H9 (cell line): ENCODE measurements around the gene KIAA1671. TPM values are rescaled to one million over a fixed set of nuclear protein-coding genes. Genes with fewer than 3 reads are reported as not detected.

Experiments
- DNase-seq: peaks from one replicate; pipeline ENCODE4 v3.0.0-alpha.2; 2017
- H2AFZ ChIP-seq: one replicate; pipeline ENCODE4 v1.6.1; 2013; ENCODE audit warnings: mild to moderate bottlenecking, low read length, control low read depth, moderate library complexity
- H2AK5ac ChIP-seq: 2 replicates; pipeline ENCODE4 v1.6.1; 2013; ENCODE audit warnings: low read length, control low read depth, mixed read lengths; ENCODE audit not compliant: insufficient read length
- H2BK120ac ChIP-seq: one replicate; pipeline ENCODE4 v1.6.1; 2013; ENCODE audit warnings: low read depth, mild to moderate bottlenecking, low read length, control low read depth, inconsistent platforms; ENCODE audit not compliant: poor library complexity, severe bottlenecking
- H2BK12ac ChIP-seq: 2 replicates; pipeline ENCODE4 v1.6.1; 2013; ENCODE audit warnings: low read length, control low read depth, mixed read lengths, low read depth; ENCODE audit not compliant: insufficient read length
- H2BK15ac ChIP-seq: 2 replicates; pipeline ENCODE4 v1.6.1; 2013; ENCODE audit warnings: low read depth, low read length, control low read depth
- H2BK20ac ChIP-seq: one replicate; pipeline ENCODE4 v1.6.1; 2013; ENCODE audit warnings: low read depth, mild to moderate bottlenecking, low read length, control low read depth, inconsistent platforms; ENCODE audit not compliant: poor library complexity, severe bottlenecking
- H2BK5ac ChIP-seq: 2 replicates; pipeline ENCODE4 v1.6.1; 2013; ENCODE audit warnings: low read length, control low read depth, mixed read lengths; ENCODE audit not compliant: insufficient read length
- H3K14ac ChIP-seq: 2 replicates; pipeline ENCODE4 v1.6.1; 2013; ENCODE audit warnings: low read length, control low read depth; ENCODE audit not compliant: insufficient read depth
- H3K18ac ChIP-seq: 2 replicates; pipeline ENCODE4 v1.6.1; 2013; ENCODE audit warnings: low read depth, mild to moderate bottlenecking, mixed read lengths, low read length, control low read depth; ENCODE audit not compliant: insufficient read length
- H3K23ac ChIP-seq: 2 replicates; pipeline ENCODE4 v1.6.1; 2013; ENCODE audit warnings: low read length, control low read depth, mixed read lengths, low read depth; ENCODE audit not compliant: insufficient read length
- H3K23me2 ChIP-seq: 2 replicates; pipeline ENCODE4 v1.6.1; 2013; ENCODE audit warnings: low read depth, mild to moderate bottlenecking, mixed read lengths, low read length, control low read depth; ENCODE audit not compliant: insufficient read length, poor library complexity, severe bottlenecking
- H3K27ac ChIP-seq: 2 replicates; pipeline ENCODE4 v1.5.1; 2013; ENCODE audit warnings: low read length, control low read depth, mixed read lengths, low read depth; ENCODE audit not compliant: insufficient read length
- H3K27me3 ChIP-seq: 2 replicates; pipeline ENCODE4 v1.6.1; 2013; ENCODE audit warnings: low read length, control low read depth, inconsistent platforms; ENCODE audit not compliant: insufficient read depth
- H3K4ac ChIP-seq: 2 replicates; pipeline ENCODE4 v1.6.1; 2013; ENCODE audit warnings: low read depth, mild to moderate bottlenecking, control low read depth, inconsistent platforms, low read length, moderate library complexity
- H3K4me1 ChIP-seq: 2 replicates; pipeline ENCODE4 v1.6.1; 2013; ENCODE audit warnings: low read length, control low read depth, inconsistent platforms; ENCODE audit not compliant: insufficient read depth
- H3K4me2 ChIP-seq: 2 replicates; pipeline ENCODE4 v1.6.1; 2013; ENCODE audit warnings: low read length, control low read depth, mixed read lengths; ENCODE audit not compliant: insufficient read length, insufficient read depth
- H3K56ac ChIP-seq: 2 replicates; pipeline ENCODE4 v1.6.1; 2013; ENCODE audit warnings: low read depth, mild to moderate bottlenecking, mixed read lengths, low read length, control low read depth; ENCODE audit not compliant: insufficient read length
- H3K79me1 ChIP-seq: 2 replicates; pipeline ENCODE4 v1.6.1; 2013; ENCODE audit warnings: low read depth, mild to moderate bottlenecking, moderate library complexity, low read length, control low read depth, inconsistent platforms; ENCODE audit not compliant: insufficient read depth, poor library complexity, severe bottlenecking
- H3K79me2 ChIP-seq: 2 replicates; pipeline ENCODE4 v1.6.1; 2013; ENCODE audit warnings: low read length, control low read depth, inconsistent platforms; ENCODE audit not compliant: insufficient read depth
- H3K9ac ChIP-seq: 2 replicates; pipeline ENCODE4 v1.6.1; 2013; ENCODE audit warnings: low read length, control low read depth, mixed read lengths; ENCODE audit not compliant: insufficient read length; ENCODE audit errors: extremely low read depth
- H3K9me3 ChIP-seq: one replicate; pipeline ENCODE4 v1.6.1; 2013; ENCODE audit warnings: low read depth, low read length, inconsistent platforms; ENCODE audit not compliant: control insufficient read depth
- H3T11ph ChIP-seq: one replicate; pipeline ENCODE4 v1.6.1; 2013; ENCODE audit warnings: mild to moderate bottlenecking, low read length, control low read depth, inconsistent platforms
- H4K20me1 ChIP-seq: one replicate; pipeline ENCODE4 v1.6.1; 2013; ENCODE audit not compliant: control insufficient read depth, insufficient read length, insufficient read depth
- H4K5ac ChIP-seq: 2 replicates; pipeline ENCODE4 v1.6.1; 2013; ENCODE audit warnings: low read depth, mild to moderate bottlenecking, mixed read lengths, low read length, control low read depth; ENCODE audit not compliant: insufficient read length
- H4K8ac ChIP-seq: replicated peaks from 2 replicates; pipeline ENCODE4 v1.6.1; 2013; ENCODE audit warnings: low read length, control low read depth, mixed read lengths, low read depth; ENCODE audit not compliant: insufficient read length
- H4K91ac ChIP-seq: 2 replicates; pipeline ENCODE4 v1.6.1; 2013; ENCODE audit warnings: low read depth, mild to moderate bottlenecking, moderate library complexity, mixed read lengths, low read length, control low read depth; ENCODE audit not compliant: insufficient read length
- H3K27ac Mint-ChIP-seq, 3 experiments: 2 replicates in 2 of 3; 3 replicates in 1 of 3; pipeline ENCODE4 v1.8.0; 2020 to 2021; ENCODE audit warnings: mixed read lengths in 3 of 3, mild to moderate bottlenecking in 1 of 3, moderate library complexity in 1 of 3
- H3K27me3 Mint-ChIP-seq: 2 replicates; pipeline ENCODE4 v1.8.0; 2021; ENCODE audit warnings: low read depth, mild to moderate bottlenecking, moderate library complexity, mixed read lengths
- H3K36me3 Mint-ChIP-seq, 3 experiments: 2 replicates in 2 of 3; 3 replicates in 1 of 3; pipeline ENCODE4 v1.8.0; 2020 to 2021; ENCODE audit warnings: low read depth in 3 of 3, mixed read lengths in 3 of 3; ENCODE audit not compliant: insufficient read depth in 1 of 3
- H3K4me1 Mint-ChIP-seq, 2 experiments: 2 replicates each; pipeline ENCODE4 v1.8.0; 2020; ENCODE audit warnings: mixed read lengths in 2 of 2
- H3K4me3 Mint-ChIP-seq, 2 experiments: 2 replicates in 1 of 2; 3 replicates in 1 of 2; pipeline ENCODE4 v1.8.0; 2020 to 2021; ENCODE audit warnings: mild to moderate bottlenecking in 2 of 2, mixed read lengths in 2 of 2, moderate library complexity in 1 of 2
- H3K9me3 Mint-ChIP-seq, 2 experiments: 2 replicates in 1 of 2; 3 replicates in 1 of 2; pipeline ENCODE4 v1.8.0; 2020; ENCODE audit warnings: mild to moderate bottlenecking in 2 of 2, mixed read lengths in 2 of 2, moderate library complexity in 1 of 2
- WGBS: extraction: QIAGEN DNeasy Blood & Tissue Kit; methylation state at CpG from one replicate; pipeline ENCODE4 v1.1.7; 2013; ENCODE audit warnings: missing lambda C conversion rate, low lambda C conversion rate, mixed read lengths; ENCODE audit not compliant: insufficient read length; ENCODE audit errors: extremely low coverage; 5-methylcytosine and 5-hydroxymethylcytosine counted together
- total RNA-seq: library from RNA; stranded (reverse); gene quantifications from 2 replicates; pipeline ENCODE4 v1.2.1, GENCODE V29; 2021
- TF ChIP-seq, protein P1 (sequence below): fragments of 200-600 bp; sonication (generic); conservative IDR thresholded peaks from 3 replicates; pipeline ENCODE4 v1.8.0; 2021; ENCODE audit warnings: antibody characterized with exemption, mild to moderate bottlenecking

KIAA1671 gene
- total RNA-seq, 1 experiment from 2014 or later: 22.6 TPM

DNA sequence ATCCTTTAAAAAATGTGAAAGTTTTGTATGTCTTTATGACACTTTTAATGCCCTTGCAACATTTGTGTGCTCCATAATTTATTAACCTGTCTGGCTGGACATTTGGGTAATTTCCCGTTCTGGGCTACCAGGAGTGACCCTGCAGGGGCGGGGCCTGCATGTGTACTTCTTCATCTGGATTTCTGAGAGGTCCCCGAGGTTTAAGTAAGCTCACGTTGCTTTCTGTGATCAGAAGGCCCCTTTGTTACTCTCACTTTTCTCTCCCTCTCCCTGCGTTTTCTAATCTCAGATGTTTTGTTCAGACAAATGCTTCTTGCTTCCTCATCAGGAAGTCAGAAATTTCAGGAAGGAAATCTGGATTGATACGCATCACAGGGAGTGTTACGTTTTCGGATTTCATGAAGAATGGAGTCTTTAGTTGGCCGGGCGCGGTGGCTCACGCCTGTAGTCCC is 168.3 kb downstream of the KIAA1671 start:
- Histone ChIP-seq H3K79me1 (no peaks in the 10 kb centered on the region), H4K91ac (no peak overlapping the region), H4K5ac (no peak overlapping the region), H3K27ac (no peak overlapping the region), H2BK15ac (no peak overlapping the region), H3K9ac (no peak overlapping the region), H3K18ac (no peak overlapping the region), H3K9me3 (no peaks in the 10 kb centered on the region), H3K79me2 (no peaks in the 10 kb centered on the region), H3K4ac (no peak overlapping the region), H2BK12ac (no peak overlapping the region), H2AFZ (no peak overlapping the region), H4K8ac (no peak overlapping the region), H3K4me1 (no peaks in the 10 kb centered on the region; the same call in 1 of the 2 replicates), H2BK120ac (no peak overlapping the region), H3K14ac (no peak overlapping the region), H4K20me1 (no peaks in the 10 kb centered on the region), H2BK5ac (no peak overlapping the region), H3K4me2 (no peak overlapping the region), H3K23me2 (no peaks in the 10 kb centered on the region), H3K56ac (no peak overlapping the region), H3K27me3 (no peaks in the 10 kb centered on the region), H3T11ph (no peak overlapping the region), H3K23ac (no peak overlapping the region), H2BK20ac (no peak overlapping the region), H2AK5ac (no peak overlapping the region)
- H3K27ac Mint-ChIP-seq: peak overlapping the region; percentile 83 to 97 (median 86); a peak in 6 of 7 replicates
- DNase-seq: no peak
- peaks cover 9 to 28% (median 12%) of the 10 kb centered on the region in 3 experiments; a peak in 6 of 7 replicates for H3K36me3 Mint-ChIP-seq
- peaks cover 3 to 5% of the 10 kb centered on the region in 2 experiments; a peak in 2 of 5 replicates for H3K9me3 Mint-ChIP-seq
- H3K27me3 Mint-ChIP-seq: no peaks in the 10 kb centered on the region
- no peak overlapping the region for H3K4me3 Mint-ChIP-seq
- no CpG with 5 or more reads among the region's 12 CpGs for WGBS
- peaks cover 17 to 23% of the 10 kb centered on the region in 2 experiments for H3K4me1 Mint-ChIP-seq
- TF ChIP-seq, protein P1, sequence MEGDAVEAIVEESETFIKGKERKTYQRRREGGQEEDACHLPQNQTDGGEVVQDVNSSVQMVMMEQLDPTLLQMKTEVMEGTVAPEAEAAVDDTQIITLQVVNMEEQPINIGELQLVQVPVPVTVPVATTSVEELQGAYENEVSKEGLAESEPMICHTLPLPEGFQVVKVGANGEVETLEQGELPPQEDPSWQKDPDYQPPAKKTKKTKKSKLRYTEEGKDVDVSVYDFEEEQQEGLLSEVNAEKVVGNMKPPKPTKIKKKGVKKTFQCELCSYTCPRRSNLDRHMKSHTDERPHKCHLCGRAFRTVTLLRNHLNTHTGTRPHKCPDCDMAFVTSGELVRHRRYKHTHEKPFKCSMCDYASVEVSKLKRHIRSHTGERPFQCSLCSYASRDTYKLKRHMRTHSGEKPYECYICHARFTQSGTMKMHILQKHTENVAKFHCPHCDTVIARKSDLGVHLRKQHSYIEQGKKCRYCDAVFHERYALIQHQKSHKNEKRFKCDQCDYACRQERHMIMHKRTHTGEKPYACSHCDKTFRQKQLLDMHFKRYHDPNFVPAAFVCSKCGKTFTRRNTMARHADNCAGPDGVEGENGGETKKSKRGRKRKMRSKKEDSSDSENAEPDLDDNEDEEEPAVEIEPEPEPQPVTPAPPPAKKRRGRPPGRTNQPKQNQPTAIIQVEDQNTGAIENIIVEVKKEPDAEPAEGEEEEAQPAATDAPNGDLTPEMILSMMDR: no peak
